Measurements from ENCODE around the gene SLC36A1.

The SLC36A1 gene

DNA sequence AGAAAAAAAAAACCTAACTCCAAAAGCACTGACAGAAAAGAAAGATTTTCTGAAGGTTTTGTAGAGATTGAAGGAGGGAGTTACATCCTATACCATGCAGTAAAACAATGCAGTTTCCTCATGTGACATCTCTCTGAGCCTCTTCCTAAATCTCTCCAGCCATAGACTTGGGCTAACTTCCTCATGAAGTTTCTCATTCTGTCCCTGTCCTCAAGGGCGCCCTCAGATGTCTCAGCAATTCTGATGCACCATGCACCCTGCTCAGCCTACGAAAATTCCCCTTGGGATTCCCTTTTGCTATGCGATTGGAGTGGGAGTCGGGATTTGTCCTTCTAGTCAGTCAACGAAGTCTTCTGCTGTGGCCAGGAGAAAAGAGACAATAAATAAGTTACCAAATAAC is 74.8 kb downstream of the SLC36A1 start:
- H3K9me2 ChIP-seq (ENCODE audit: low read depth, low read length), result no peaks in the 10 kb centered on the region
- H3K4me2 ChIP-seq (ENCODE audit: low read length), result no peak overlapping the region
- TF ChIP-seq EZH2 (IDR thresholded peaks at IDR 0.05; ENCODE audit: borderline replicate concordance, low read length), result no peak
- TF ChIP-seq, protein P1, sequence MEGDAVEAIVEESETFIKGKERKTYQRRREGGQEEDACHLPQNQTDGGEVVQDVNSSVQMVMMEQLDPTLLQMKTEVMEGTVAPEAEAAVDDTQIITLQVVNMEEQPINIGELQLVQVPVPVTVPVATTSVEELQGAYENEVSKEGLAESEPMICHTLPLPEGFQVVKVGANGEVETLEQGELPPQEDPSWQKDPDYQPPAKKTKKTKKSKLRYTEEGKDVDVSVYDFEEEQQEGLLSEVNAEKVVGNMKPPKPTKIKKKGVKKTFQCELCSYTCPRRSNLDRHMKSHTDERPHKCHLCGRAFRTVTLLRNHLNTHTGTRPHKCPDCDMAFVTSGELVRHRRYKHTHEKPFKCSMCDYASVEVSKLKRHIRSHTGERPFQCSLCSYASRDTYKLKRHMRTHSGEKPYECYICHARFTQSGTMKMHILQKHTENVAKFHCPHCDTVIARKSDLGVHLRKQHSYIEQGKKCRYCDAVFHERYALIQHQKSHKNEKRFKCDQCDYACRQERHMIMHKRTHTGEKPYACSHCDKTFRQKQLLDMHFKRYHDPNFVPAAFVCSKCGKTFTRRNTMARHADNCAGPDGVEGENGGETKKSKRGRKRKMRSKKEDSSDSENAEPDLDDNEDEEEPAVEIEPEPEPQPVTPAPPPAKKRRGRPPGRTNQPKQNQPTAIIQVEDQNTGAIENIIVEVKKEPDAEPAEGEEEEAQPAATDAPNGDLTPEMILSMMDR (IDR thresholded peaks at IDR 0.05; ENCODE audit: low read length), result no peak
- H3K9ac ChIP-seq (ENCODE audit: low read length), result no peak overlapping the region
- H3K27me3 ChIP-seq (ENCODE audit: insufficient read depth, low read length), result no peaks in the 10 kb centered on the region
- H3K27ac ChIP-seq (ENCODE audit: low read depth, low read length, poor library complexity, severe bottlenecking), result no peak overlapping the region
- no peak overlapping the region for H2AFZ ChIP-seq (ENCODE audit: low read length)
- no peaks in the 10 kb centered on the region for H3K79me2 ChIP-seq (ENCODE audit: insufficient read depth, low read length)
- H3K9me3 ChIP-seq (ENCODE audit: low read length), result no peaks in the 10 kb centered on the region
- H3F3A ChIP-seq (ENCODE audit: insufficient read depth, low read length), result no peaks in the 10 kb centered on the region
- H3K4me3 ChIP-seq (ENCODE audit: low read depth, low read length, poor library complexity, severe bottlenecking), result no peak overlapping the region
- no peaks in the 10 kb centered on the region for H4K20me1 ChIP-seq (ENCODE audit: insufficient read depth, low read length)
- no peaks in the 10 kb centered on the region for H3K4me1 ChIP-seq (ENCODE audit: insufficient read depth, low read length, severe bottlenecking)
- H3K36me3 ChIP-seq (ENCODE audit: insufficient read depth, low read length), result no peaks in the 10 kb centered on the region

DNA sequence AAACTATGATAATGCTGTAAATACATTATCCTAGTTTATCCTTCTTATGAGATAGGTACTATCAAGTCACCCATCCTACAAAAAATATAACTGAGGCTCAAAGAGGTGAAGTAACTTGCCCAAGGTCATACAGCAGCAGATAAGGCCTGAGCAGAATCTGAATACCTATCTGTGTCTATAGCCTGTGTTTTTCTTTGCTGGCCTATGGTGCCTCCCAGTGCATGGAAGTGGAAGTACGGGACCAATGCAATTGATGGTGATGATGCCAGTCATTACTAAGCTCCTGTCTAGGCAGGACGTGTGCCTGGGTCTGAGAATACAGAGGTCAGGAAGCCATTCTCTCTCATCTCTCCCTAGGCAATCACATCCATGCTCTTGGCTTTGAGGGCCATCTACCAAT is 75.9 kb downstream of the SLC36A1 start:
- Histone ChIP-seq H3K9me3 (ENCODE audit: low read length) (no peaks in the 10 kb centered on the region), H2AFZ (ENCODE audit: low read length) (no peak overlapping the region), H3K27me3 (ENCODE audit: insufficient read depth, low read length) (no peaks in the 10 kb centered on the region), H3K4me2 (ENCODE audit: low read length) (no peak overlapping the region), H3K4me1 (ENCODE audit: insufficient read depth, low read length, severe bottlenecking) (no peaks in the 10 kb centered on the region), H3K36me3 (ENCODE audit: insufficient read depth, low read length) (no peaks in the 10 kb centered on the region), H3K79me2 (ENCODE audit: insufficient read depth, low read length) (no peaks in the 10 kb centered on the region), H3K4me3 (ENCODE audit: low read depth, low read length, poor library complexity, severe bottlenecking) (no peak overlapping the region), H3F3A (ENCODE audit: insufficient read depth, low read length) (no peaks in the 10 kb centered on the region), H4K20me1 (ENCODE audit: insufficient read depth, low read length) (no peaks in the 10 kb centered on the region), H3K9ac (ENCODE audit: low read length) (no peak overlapping the region), H3K9me2 (ENCODE audit: low read depth, low read length) (no peaks in the 10 kb centered on the region), H3K27ac (ENCODE audit: low read depth, low read length, poor library complexity, severe bottlenecking) (no peak overlapping the region)
- TF ChIP-seq, protein P1 (IDR thresholded peaks at IDR 0.05; ENCODE audit: low read length), result peak; percentile 72
- no peak for TF ChIP-seq EZH2 (IDR thresholded peaks at IDR 0.05; ENCODE audit: borderline replicate concordance, low read length)

DNA sequence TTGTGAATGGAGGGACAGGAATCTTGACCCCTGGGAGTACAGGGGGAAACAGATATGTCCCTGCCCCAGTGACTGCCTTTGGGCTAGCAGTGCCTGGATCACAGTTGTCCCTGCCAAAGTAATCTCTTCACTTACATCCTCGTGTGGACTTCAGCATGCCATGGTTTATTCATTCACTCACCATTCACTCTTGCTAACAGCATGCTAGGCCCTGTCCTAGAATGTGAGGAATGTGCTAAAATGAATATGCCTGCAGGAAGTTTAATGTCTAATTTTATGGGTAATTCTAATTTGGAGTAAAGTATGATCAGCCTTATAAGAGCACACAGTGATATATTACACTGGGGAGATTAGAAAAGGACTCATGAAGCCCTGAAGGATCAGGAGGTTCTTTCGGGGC is 80.8 kb downstream of the SLC36A1 start:
- Histone ChIP-seq H3K9me2 (ENCODE audit: low read depth, low read length) (no peaks in the 10 kb centered on the region), H3K9me3 (ENCODE audit: low read length) (no peaks in the 10 kb centered on the region), H3K27ac (ENCODE audit: low read depth, low read length, poor library complexity, severe bottlenecking) (no peak overlapping the region), H3K36me3 (ENCODE audit: insufficient read depth, low read length) (no peaks in the 10 kb centered on the region), H3K79me2 (ENCODE audit: insufficient read depth, low read length) (no peaks in the 10 kb centered on the region), H3K4me1 (ENCODE audit: insufficient read depth, low read length, severe bottlenecking) (no peaks in the 10 kb centered on the region), H3K4me2 (ENCODE audit: low read length) (no peak overlapping the region), H3K4me3 (ENCODE audit: low read depth, low read length, poor library complexity, severe bottlenecking) (no peak overlapping the region), H3F3A (ENCODE audit: insufficient read depth, low read length) (no peaks in the 10 kb centered on the region), H3K27me3 (ENCODE audit: insufficient read depth, low read length) (no peaks in the 10 kb centered on the region), H3K9ac (ENCODE audit: low read length) (no peak overlapping the region), H2AFZ (ENCODE audit: low read length) (no peak overlapping the region), H4K20me1 (ENCODE audit: insufficient read depth, low read length) (no peaks in the 10 kb centered on the region)
- no peak for TF ChIP-seq EZH2 (IDR thresholded peaks at IDR 0.05; ENCODE audit: borderline replicate concordance, low read length)

DNA sequence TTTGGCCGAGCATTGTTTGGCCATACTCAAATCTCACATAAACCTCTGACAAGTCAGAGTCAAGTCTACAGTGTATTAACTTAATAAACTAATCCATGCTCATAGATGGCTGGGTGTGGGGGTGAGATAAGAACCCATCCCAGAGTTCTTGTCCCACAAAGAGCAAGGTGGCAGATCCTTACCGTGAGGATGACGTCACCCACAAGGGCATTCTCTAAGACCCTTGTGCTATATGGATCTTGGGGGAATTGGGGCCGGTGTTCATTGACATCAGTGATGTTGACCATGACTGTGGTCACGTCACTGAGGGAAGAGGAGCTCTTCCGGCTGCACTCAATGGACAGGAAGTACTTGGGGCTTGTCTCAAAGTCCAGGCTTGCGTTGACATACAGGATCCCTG is 81.6 kb downstream of the SLC36A1 start:
- Histone ChIP-seq H4K20me1 (ENCODE audit: insufficient read depth, low read length) (no peaks in the 10 kb centered on the region), H3K9ac (ENCODE audit: low read length) (no peak overlapping the region), H3K9me3 (ENCODE audit: low read length) (no peaks in the 10 kb centered on the region), H3K4me1 (ENCODE audit: insufficient read depth, low read length, severe bottlenecking) (no peaks in the 10 kb centered on the region), H3K79me2 (ENCODE audit: insufficient read depth, low read length) (no peaks in the 10 kb centered on the region), H3K27ac (ENCODE audit: low read depth, low read length, poor library complexity, severe bottlenecking) (no peak overlapping the region), H3F3A (ENCODE audit: insufficient read depth, low read length) (no peaks in the 10 kb centered on the region), H3K36me3 (ENCODE audit: insufficient read depth, low read length) (no peaks in the 10 kb centered on the region), H3K4me2 (ENCODE audit: low read length) (no peak overlapping the region), H2AFZ (ENCODE audit: low read length) (no peak overlapping the region), H3K27me3 (ENCODE audit: insufficient read depth, low read length) (no peaks in the 10 kb centered on the region; the same call in 1 of the 2 replicates), H3K4me3 (ENCODE audit: low read depth, low read length, poor library complexity, severe bottlenecking) (no peak overlapping the region), H3K9me2 (ENCODE audit: low read depth, low read length) (no peaks in the 10 kb centered on the region)
- no peak for TF ChIP-seq EZH2 (IDR thresholded peaks at IDR 0.05; ENCODE audit: borderline replicate concordance, low read length)
- TF ChIP-seq, protein P1 (IDR thresholded peaks at IDR 0.05; ENCODE audit: low read length), result no peak
